Retinal pigment epithelial cell (primary cell): ENCODE measurements around the gene THTPA.

ENCODE experiments used
- DNase-seq: peaks from one replicate; pipeline ENCODE4 v3.0.0-alpha.2; 2010; ENCODE audit warnings: low read depth
- H3K4me3 ChIP-seq: 2 replicates; pipeline ENCODE4 v1.5.1; 2011; ENCODE audit warnings: mild to moderate bottlenecking, low read length, control low read depth, moderate library complexity
- TF ChIP-seq, protein P1 (sequence below): conservative IDR thresholded peaks from 2 replicates; pipeline ENCODE4 v1.5.1; 2011; ENCODE audit warnings: low read depth, low read length, control low read depth, inconsistent platforms

Gene THTPA

DNA sequence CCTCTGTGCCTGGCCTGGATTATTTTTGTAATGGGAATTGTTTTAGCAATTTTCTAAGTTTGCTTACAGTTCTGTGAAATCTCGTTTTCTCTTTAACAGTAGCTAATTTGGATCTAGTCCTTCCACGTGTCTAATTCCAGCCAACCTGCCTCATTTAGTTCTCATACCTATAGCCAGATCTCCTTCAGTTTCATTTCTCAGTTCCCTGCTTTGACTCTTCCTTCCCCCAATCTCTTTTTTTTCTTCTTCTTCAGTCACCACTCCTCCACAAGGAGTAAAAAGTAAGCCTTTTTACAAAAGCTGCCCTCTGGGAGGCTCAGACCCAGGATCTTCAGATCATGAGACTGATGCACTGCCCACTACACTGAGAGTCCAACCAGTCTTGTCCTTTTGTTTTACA, 1.4 kb downstream of the THTPA start:
- H3K4me3 ChIP-seq, result no peak overlapping the region
- TF ChIP-seq, protein P1, sequence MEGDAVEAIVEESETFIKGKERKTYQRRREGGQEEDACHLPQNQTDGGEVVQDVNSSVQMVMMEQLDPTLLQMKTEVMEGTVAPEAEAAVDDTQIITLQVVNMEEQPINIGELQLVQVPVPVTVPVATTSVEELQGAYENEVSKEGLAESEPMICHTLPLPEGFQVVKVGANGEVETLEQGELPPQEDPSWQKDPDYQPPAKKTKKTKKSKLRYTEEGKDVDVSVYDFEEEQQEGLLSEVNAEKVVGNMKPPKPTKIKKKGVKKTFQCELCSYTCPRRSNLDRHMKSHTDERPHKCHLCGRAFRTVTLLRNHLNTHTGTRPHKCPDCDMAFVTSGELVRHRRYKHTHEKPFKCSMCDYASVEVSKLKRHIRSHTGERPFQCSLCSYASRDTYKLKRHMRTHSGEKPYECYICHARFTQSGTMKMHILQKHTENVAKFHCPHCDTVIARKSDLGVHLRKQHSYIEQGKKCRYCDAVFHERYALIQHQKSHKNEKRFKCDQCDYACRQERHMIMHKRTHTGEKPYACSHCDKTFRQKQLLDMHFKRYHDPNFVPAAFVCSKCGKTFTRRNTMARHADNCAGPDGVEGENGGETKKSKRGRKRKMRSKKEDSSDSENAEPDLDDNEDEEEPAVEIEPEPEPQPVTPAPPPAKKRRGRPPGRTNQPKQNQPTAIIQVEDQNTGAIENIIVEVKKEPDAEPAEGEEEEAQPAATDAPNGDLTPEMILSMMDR, result no peak
- no peak for DNase-seq

DNA sequence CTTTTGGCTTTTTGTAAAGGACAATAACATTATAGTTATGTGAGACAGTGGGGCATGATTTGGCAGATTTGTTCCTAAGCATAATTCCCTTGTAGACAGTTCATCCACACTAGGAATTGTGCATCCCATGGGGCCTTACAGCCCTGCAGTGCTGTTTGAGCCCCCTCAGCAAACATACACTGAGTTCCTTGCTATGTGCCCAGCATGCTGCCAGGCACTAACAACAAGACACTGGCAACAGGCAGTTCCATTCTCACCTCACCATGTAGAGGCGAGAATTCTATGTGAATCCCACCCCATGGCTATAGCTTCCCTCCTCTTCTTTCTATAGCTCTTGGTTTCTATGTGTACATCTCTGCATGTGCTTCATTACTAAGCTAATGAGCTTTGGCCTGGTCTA, 1.9 kb downstream of the THTPA start:
- DNase-seq, result no peak
- H3K4me3 ChIP-seq, result no peak overlapping the region
- TF ChIP-seq, protein P1, result no peak

DNA sequence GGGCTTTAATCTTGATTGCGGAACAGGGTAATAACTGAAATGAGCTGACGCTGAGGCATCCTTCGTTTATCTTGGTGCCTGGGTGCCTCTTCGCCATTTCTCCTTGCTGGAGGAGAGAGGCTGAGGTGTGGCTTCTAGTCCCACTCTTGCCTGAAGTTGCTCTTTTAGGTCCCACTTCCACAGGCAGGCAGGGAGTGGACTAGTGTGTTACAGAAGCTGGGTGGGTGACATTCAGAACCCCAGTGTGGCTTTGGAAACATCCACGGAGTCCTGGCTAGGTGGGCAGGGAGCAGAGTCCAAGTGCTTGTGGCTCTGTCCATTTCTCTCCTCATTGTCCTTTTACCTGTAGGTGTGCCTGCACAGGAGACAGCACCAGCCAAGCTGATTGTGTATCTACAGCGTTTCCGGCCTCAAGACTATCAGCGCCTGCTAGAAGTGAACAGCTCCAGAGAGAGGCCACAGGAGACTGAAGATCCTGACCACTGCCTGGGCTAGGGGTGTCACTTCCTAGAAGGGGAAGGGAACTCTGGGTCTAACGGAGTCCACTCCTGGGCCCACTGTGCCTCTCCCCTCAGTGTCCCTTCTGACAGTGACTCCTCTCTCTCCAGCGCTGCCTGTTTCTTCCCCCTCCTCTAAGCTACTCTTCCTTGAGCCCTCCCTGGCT, 2.4 kb downstream of the THTPA start:
- TF ChIP-seq, protein P1, result no peak
- H3K4me3 ChIP-seq, result no peak overlapping the region
- no peak for DNase-seq

DNA sequence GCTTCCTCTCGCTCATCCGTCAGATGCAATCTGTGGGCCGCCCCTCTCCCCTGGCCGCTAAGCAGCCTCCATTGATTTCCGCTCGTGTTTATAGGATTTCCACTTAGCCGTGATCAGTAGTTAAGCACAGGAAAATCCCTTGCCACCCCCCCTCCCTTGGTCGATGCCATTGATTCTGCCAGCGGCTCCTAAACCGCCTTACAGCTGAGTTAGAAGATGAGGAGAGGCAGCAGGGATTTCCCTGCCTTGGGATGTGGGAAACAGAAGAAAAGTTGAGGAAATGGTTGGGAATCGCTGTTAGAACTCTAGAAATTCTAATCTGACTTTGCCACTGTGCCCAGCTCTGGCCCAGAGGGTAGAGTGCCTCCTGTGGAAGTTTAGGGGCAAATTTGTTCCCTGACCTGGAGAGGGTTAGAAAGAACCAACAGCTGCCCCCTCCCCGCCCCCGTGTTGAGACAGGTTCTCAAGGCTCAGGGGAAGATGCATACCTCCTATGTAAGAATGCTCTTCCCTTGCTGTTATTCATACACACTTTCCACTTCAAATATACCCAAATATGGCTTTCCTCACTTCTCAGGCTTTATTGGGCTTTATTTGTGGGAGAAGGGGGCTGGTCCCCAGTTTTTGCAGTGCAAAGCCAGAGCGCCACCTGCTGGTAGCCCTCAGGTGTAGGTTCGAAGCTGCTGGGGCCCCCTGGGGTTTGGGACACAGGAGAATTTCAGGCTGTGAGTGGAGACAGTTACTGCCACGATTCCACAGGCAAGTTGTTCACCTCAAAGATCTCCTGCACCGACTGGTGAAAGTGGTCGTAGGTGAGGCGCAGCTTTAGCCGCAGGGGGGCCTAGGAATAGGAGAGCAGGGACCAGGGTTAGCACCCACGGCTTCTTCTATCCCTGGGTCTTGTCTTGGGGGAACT, 3.2 kb downstream of the THTPA start:
- TF ChIP-seq, protein P1, result peak; percentile 95
- DNase-seq, result no peak
- no peak overlapping the region for H3K4me3 ChIP-seq

DNA sequence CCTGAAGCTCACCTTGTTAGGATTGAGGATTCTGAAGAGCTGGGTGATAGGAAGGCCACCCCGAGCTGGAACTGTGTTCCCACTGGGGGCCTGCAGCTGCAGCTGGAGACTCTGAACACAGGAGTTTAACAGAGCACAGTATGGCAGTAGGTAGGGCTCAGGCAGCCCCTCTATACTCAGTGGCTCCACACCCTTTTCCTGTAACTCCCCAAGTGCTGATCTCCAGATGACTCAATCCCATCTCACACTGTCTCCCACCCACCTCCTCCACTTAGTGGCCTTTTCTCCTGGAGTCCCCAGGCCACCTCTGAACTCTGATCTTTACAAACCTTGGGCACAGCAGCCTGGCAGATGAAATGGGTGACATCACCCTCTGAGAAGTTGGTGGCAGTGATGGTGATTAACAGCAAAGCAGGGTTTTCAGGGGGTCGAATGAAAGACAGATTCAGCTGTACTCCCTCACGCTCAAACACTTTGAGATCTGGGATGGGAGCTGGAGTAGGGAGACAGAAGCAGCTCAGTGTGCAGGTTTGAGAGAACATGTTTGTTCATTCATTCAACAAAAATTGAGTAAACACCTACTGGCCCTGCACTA, 4.0 kb downstream of the THTPA start:
- TF ChIP-seq, protein P1, result no peak
- no peak overlapping the region for H3K4me3 ChIP-seq
- no peak for DNase-seq

DNA sequence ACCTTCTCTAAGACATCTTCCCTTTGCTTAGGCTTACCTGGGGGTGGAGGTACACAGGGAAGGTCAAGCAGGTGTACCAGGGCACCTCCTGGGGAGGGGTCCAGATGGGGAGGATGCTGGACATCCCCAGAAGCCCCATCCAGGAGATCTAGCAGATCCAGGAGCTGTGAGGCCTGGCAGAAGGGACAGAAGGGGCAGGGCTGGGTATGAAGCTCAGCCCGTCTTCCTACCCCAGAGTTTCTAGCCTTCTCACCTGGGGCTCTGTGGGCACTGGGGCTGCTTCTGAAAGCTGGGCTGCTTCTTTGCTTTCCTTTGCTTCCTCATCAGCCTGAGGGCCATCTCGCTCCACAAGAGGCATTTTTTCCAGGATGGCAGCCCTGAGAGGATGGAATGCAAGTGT, 5.2 kb downstream of the THTPA start:
- TF ChIP-seq, protein P1, result no peak
- H3K4me3 ChIP-seq, result no peak overlapping the region
- DNase-seq, result no peak
